GM19452 (cell line): ENCODE data around the gene DCDC1.

Source experiments
- ATAC-seq: cut with Tn5 transposase; IDR thresholded peaks from one replicate; pipeline ENCODE4 v1.9.1; 2021; ENCODE audit not compliant: unreplicated experiment

Gene DCDC1

GRCh38 chr11:31237819-31238760 lies 131.4 kb downstream of the DCDC1 start:
- ATAC-seq = no peak

- ATAC-seq = no peak
These were observed 133.4 kb downstream of the DCDC1 start for GRCh38 chr11:31236143-31236542.

- ATAC-seq = no peak
These were observed 136.1 kb downstream of the DCDC1 start for GRCh38 chr11:31233425-31233824.

- no peak for ATAC-seq
These were observed 137.9 kb downstream of the DCDC1 start for GRCh38 chr11:31231601-31232000.

- ATAC-seq = no peak
These were observed 150.7 kb downstream of the DCDC1 start for GRCh38 chr11:31218847-31219246.

- ATAC-seq = no peak
These were observed 155.2 kb downstream of the DCDC1 start for GRCh38 chr11:31214372-31214771.

- no peak for ATAC-seq
These were observed 170.2 kb downstream of the DCDC1 start for GRCh38 chr11:31199378-31199777.

GRCh38 chr11:31173926-31174680 lies 195.4 kb downstream of the DCDC1 start:
- ATAC-seq = no peak

GRCh38 chr11:31160504-31161422 lies 208.8 kb downstream of the DCDC1 start:
- no peak for ATAC-seq

- no peak for ATAC-seq
These were observed 218.7 kb downstream of the DCDC1 start for GRCh38 chr11:31150841-31151240.

GRCh38 chr11:31150011-31150410 lies 219.5 kb downstream of the DCDC1 start:
- ATAC-seq = no peak

- no peak for ATAC-seq
These were observed 227.8 kb downstream of the DCDC1 start for GRCh38 chr11:31141789-31142188.

- no peak for ATAC-seq
These were observed 230.1 kb downstream of the DCDC1 start for GRCh38 chr11:31139479-31139878.

- ATAC-seq = no peak
These were observed 236.8 kb downstream of the DCDC1 start for GRCh38 chr11:31132531-31133421.

- ATAC-seq = no peak
These were observed 237.8 kb downstream of the DCDC1 start for GRCh38 chr11:31131760-31132159.

GRCh38 chr11:31127290-31127689 lies 242.2 kb downstream of the DCDC1 start:
- ATAC-seq = no peak

- no peak for ATAC-seq
These were observed 249.1 kb downstream of the DCDC1 start for GRCh38 chr11:31120428-31120827.

GRCh38 chr11:31118566-31118965 lies 251.0 kb downstream of the DCDC1 start:
- ATAC-seq = no peak

GRCh38 chr11:31117038-31117437 lies 252.5 kb downstream of the DCDC1 start:
- no peak for ATAC-seq

GRCh38 chr11:31114442-31114841 lies 255.1 kb downstream of the DCDC1 start:
- no peak for ATAC-seq
